IMR-90 (cell line): ENCODE data around the gene SLC22A2. TPM values are rescaled to one million over a fixed set of nuclear protein-coding genes. Genes with fewer than 3 reads are reported as not detected.

ENCODE experiments used
- ATAC-seq: fragments of 200-7000 bp; cut with Tn5 transposase; 2 replicates; pipeline ENCODE4 v1.9.1; 2020; ENCODE audit warnings: low read depth, mild to moderate bottlenecking, moderate library complexity
- BruUV-seq: library from RNA; stranded (reverse); fragments of 400-500 nt; replicated peaks from 2 replicates; lab custom pipeline; 2021; lab: Mats Ljungman, UMichigan
- CTCF ChIA-PET: fragments of 300-600 bp; formaldehyde crosslinking; extraction: SDS; loops from one replicate; lab custom pipeline; 2021; ENCODE audit warnings: antibody characterized with exemption; lab: Yijun Ruan, JAX
- POLR2A ChIA-PET: fragments of 300-600 bp; sonication (Branson Sonifier 250); formaldehyde crosslinking; loops from one replicate; lab custom pipeline; 2022; ENCODE audit warnings: antibody characterized with exemption; ENCODE audit not compliant: unreplicated experiment; lab: Charles Lee
- DNase-seq: peaks from one replicate; pipeline ENCODE4 v3.0.0; 2013
- H2AFZ ChIP-seq: replicated peaks from 2 replicates; pipeline ENCODE3; 2013; ENCODE audit warnings: low read length, mild to moderate bottlenecking; ENCODE audit not compliant: poor library complexity
- H2AK5ac ChIP-seq: 2 replicates; pipeline ENCODE4 v1.6.1; 2013; ENCODE audit warnings: low read depth, low read length, inconsistent platforms
- H2AK9ac ChIP-seq: replicated peaks from 2 replicates; pipeline ENCODE3; 2013; ENCODE audit warnings: mild to moderate bottlenecking, low read depth, low read length, moderate library complexity; ENCODE audit not compliant: poor library complexity
- H2BK120ac ChIP-seq: 2 replicates; pipeline ENCODE4 v1.6.1; 2013; ENCODE audit warnings: low read depth, low read length, inconsistent platforms
- H2BK15ac ChIP-seq: 3 replicates; pipeline ENCODE4 v1.6.1; 2013; ENCODE audit warnings: low read depth, low read length, inconsistent platforms
- H2BK20ac ChIP-seq: 2 replicates; pipeline ENCODE4 v1.6.1; 2013; ENCODE audit warnings: low read depth, mild to moderate bottlenecking, inconsistent platforms, low read length, moderate library complexity
- H2BK5ac ChIP-seq: 2 replicates; pipeline ENCODE4 v1.6.1; 2013; ENCODE audit warnings: mild to moderate bottlenecking, low read depth, low read length, inconsistent platforms; ENCODE audit not compliant: poor library complexity, severe bottlenecking
- H3K14ac ChIP-seq: replicated peaks from 2 replicates; pipeline ENCODE4 v1.6.1; 2013; ENCODE audit warnings: low read depth, low read length, inconsistent platforms
- H3K18ac ChIP-seq: 2 replicates; pipeline ENCODE4 v1.6.1; 2013; ENCODE audit warnings: low read depth, low read length, control low read depth
- H3K23ac ChIP-seq: 2 replicates; pipeline ENCODE4 v1.6.1; 2013; ENCODE audit warnings: low read depth, low read length, inconsistent platforms
- H3K27ac ChIP-seq: 2 replicates; pipeline ENCODE4 v1.5.1; 2013; ENCODE audit warnings: mild to moderate bottlenecking, control low read depth, low read length; ENCODE audit not compliant: insufficient read depth
- H3K27me3 ChIP-seq: 2 replicates; pipeline ENCODE4 v1.6.1; 2013; ENCODE audit warnings: low read length; ENCODE audit not compliant: control insufficient read depth, insufficient read depth
- H3K36me3 ChIP-seq: 2 replicates; pipeline ENCODE4 v1.6.1; 2013; ENCODE audit warnings: low read length, mixed read lengths; ENCODE audit not compliant: control insufficient read depth, insufficient read depth
- H3K4ac ChIP-seq: 2 replicates; pipeline ENCODE4 v1.6.1; 2013; ENCODE audit warnings: low read depth, low read length, inconsistent platforms
- H3K4me1 ChIP-seq: 2 replicates; pipeline ENCODE4 v1.6.1; 2013; ENCODE audit warnings: low read length, mixed read lengths; ENCODE audit not compliant: control insufficient read depth, insufficient read depth
- H3K4me2 ChIP-seq: 2 replicates; pipeline ENCODE4 v1.6.1; 2013; ENCODE audit warnings: low read depth, mild to moderate bottlenecking, control low read depth, low read length, moderate library complexity
- H3K4me3 ChIP-seq: 2 replicates; pipeline ENCODE4 v1.5.1; 2013; ENCODE audit warnings: low read depth, mild to moderate bottlenecking, control low read depth, low read length, moderate library complexity; ENCODE audit not compliant: insufficient read depth
- H3K56ac ChIP-seq: 2 replicates; pipeline ENCODE4 v1.6.1; 2013; ENCODE audit warnings: low read length, inconsistent platforms; ENCODE audit not compliant: insufficient read depth; ENCODE audit errors: extremely low read depth
- H3K79me1 ChIP-seq, 2 experiments: 2 replicates each; pipeline ENCODE4 v1.6.1; 2013; ENCODE audit warnings: low read length in 2 of 2, inconsistent platforms in 1 of 2, low read depth in 1 of 2
- H3K9ac ChIP-seq: 2 replicates; pipeline ENCODE4 v1.6.1; 2013; ENCODE audit warnings: low read depth, low read length, control low read depth
- H3K9me1 ChIP-seq: 2 replicates; pipeline ENCODE4 v1.6.1; 2013; ENCODE audit warnings: low read length, inconsistent platforms; ENCODE audit not compliant: insufficient read depth
- H3K9me3 ChIP-seq: 2 replicates; pipeline ENCODE4 v1.6.1; 2013; ENCODE audit warnings: low read length; ENCODE audit not compliant: control insufficient read depth, insufficient read depth
- H4K20me1 ChIP-seq: 2 replicates; pipeline ENCODE4 v1.6.1; 2013; ENCODE audit warnings: low read length, inconsistent platforms; ENCODE audit not compliant: insufficient read depth
- H4K5ac ChIP-seq: 2 replicates; pipeline ENCODE4 v1.6.1; 2013; ENCODE audit warnings: mild to moderate bottlenecking, low read depth, low read length, control low read depth
- H4K8ac ChIP-seq, 2 experiments: 2 replicates each; pipeline ENCODE4 v1.6.1; 2013; ENCODE audit warnings: low read depth in 2 of 2, low read length in 2 of 2, control low read depth in 1 of 2, inconsistent platforms in 1 of 2
- H4K91ac ChIP-seq: 2 replicates; pipeline ENCODE4 v1.6.1; 2013; ENCODE audit warnings: low read depth, low read length, inconsistent platforms; ENCODE audit not compliant: insufficient read depth
- BHLHE40 ChIP-seq: fragments of 150-350 bp; IDR thresholded peaks from 2 replicates; pipeline ENCODE4 v1.6.1; 2016; ENCODE audit warnings: mild to moderate bottlenecking, low read depth, low read length
- CEBPB ChIP-seq: IDR thresholded peaks from 2 replicates; pipeline ENCODE4 v1.6.1; 2012; ENCODE audit warnings: low read depth, low read length, improper control_type of control experiment
- CHD1 ChIP-seq: IDR thresholded peaks from 2 replicates; pipeline ENCODE4 v1.6.1; 2012; ENCODE audit warnings: low read depth, low read length, improper control_type of control experiment
- CTCF ChIP-seq: conservative IDR thresholded peaks from 2 replicates; pipeline ENCODE4 v1.5.1; 2012; ENCODE audit warnings: mild to moderate bottlenecking, low read depth, low read length, improper control_type of control experiment
- ELK1 ChIP-seq: fragments of 150-350 bp; IDR thresholded peaks from 2 replicates; pipeline ENCODE4 v1.6.1; 2016; ENCODE audit warnings: low read depth, mild to moderate bottlenecking, low read length, moderate library complexity, borderline replicate concordance
- FOS ChIP-seq: fragments of 150-350 bp; IDR thresholded peaks from 2 replicates; pipeline ENCODE4 v1.6.1; 2016; ENCODE audit warnings: low read depth, low read length
- MAFK ChIP-seq: IDR thresholded peaks from 2 replicates; pipeline ENCODE4 v1.6.1; 2012; ENCODE audit warnings: low read depth, low read length, improper control_type of control experiment
- MAZ ChIP-seq: IDR thresholded peaks from 2 replicates; pipeline ENCODE4 v1.6.1; 2012; ENCODE audit warnings: low read depth, mild to moderate bottlenecking, low read length, improper control_type of control experiment, moderate library complexity, borderline replicate concordance
- MXI1 ChIP-seq: IDR thresholded peaks from 2 replicates; pipeline ENCODE4 v1.6.1; 2012; ENCODE audit warnings: low read depth, mild to moderate bottlenecking, low read length, moderate library complexity, borderline replicate concordance
- NFE2L2 ChIP-seq: fragments of 150-350 bp; IDR thresholded peaks from 2 replicates; pipeline ENCODE4 v1.6.1; 2016; ENCODE audit warnings: low read depth, mild to moderate bottlenecking, low read length
- POLR2A ChIP-seq: IDR thresholded peaks from 2 replicates; pipeline ENCODE4 v1.6.1; 2012; ENCODE audit warnings: mild to moderate bottlenecking, low read depth, low read length
- RAD21 ChIP-seq: IDR thresholded peaks from 2 replicates; pipeline ENCODE4 v1.6.1; 2012; ENCODE audit warnings: low read length, improper control_type of control experiment
- RCOR1 ChIP-seq: IDR thresholded peaks from 2 replicates; pipeline ENCODE4 v1.6.1; 2012; ENCODE audit warnings: mild to moderate bottlenecking, low read length, improper control_type of control experiment; ENCODE audit not compliant: insufficient replicate concordance
- RFX5 ChIP-seq: IDR thresholded peaks from 2 replicates; pipeline ENCODE4 v1.8.0; 2012; ENCODE audit warnings: low read depth, mild to moderate bottlenecking, low read length, moderate library complexity
- SMC3 ChIP-seq: fragments of 150-350 bp; IDR thresholded peaks from 2 replicates; pipeline ENCODE4 v1.6.1; 2016; ENCODE audit warnings: low read depth, mild to moderate bottlenecking, antibody characterized with exemption, low read length, moderate library complexity
- USF2 ChIP-seq: fragments of 150-350 bp; IDR thresholded peaks from 2 replicates; pipeline ENCODE4 v1.6.1; 2017; ENCODE audit warnings: mild to moderate bottlenecking, antibody characterized with exemption, low read length, low read depth
- WGBS, 2 experiments: methylation state at CpG; one replicate each; pipeline versions ENCODE4 v1.1.5 to v1.1.7; 2013; ENCODE audit warnings: missing lambda C conversion rate in 2 of 2; ENCODE audit not compliant: insufficient read length in 1 of 2; ENCODE audit errors: extremely low coverage in 2 of 2; 5-methylcytosine and 5-hydroxymethylcytosine counted together
- dilution Hi-C: fragments of 300-500 bp; cut with HindIII; formaldehyde crosslinking; loops from one replicate; pipeline ENCODE4 v1.14.3; 2018; ENCODE audit warnings: low sequenced_read_pairs; ENCODE audit not compliant: unreplicated experiment
- in situ Hi-C: fragments of 300-500 bp; cut with MboI; formaldehyde crosslinking; loops from 3 replicates; pipeline ENCODE4 v1.14.3; 2019; ENCODE audit warnings: low sequenced_read_pairs, inconsistent platforms, mixed read lengths
- intact Hi-C: fragments of 100-400 bp; cut with micrococcal nuclease; formaldehyde crosslinking; loops from 2 replicates; pipeline ENCODE4 v1.10.0; 2022
- polyA plus RNA-seq, 3 experiments: library from polyadenylated mRNA; depleted of rRNA; stranded (reverse); fragments of >200 nt; gene quantifications; 2 replicates each; pipeline ENCODE4 v1.2.3, GENCODE V29; 2012; ENCODE audit warnings: low replicate concordance in 1 of 3
- total RNA-seq: library from RNA; depleted of rRNA; stranded (reverse); fragments of >200 nt; gene quantifications from 2 replicates; pipeline ENCODE4 v1.2.3, GENCODE V29; 2012

The SLC22A2 gene
- total and polyA plus RNA-seq, 2 of the 4 experiments (the other 2 are of a cell fraction), result not detected

- H4K20me1 ChIP-seq, result no peaks in the 10 kb centered on the region
- H3K56ac ChIP-seq, result no peak overlapping the region
- H2BK20ac ChIP-seq, result no peak overlapping the region
- no peak overlapping the region for H2AK5ac ChIP-seq
- ChIA-PET POLR2A (no interaction called here), CTCF (no interaction called here)
- H3K79me1 ChIP-seq, result no peaks in the 10 kb centered on the region
- H3K4me2 ChIP-seq, result no peak overlapping the region
- no peak overlapping the region for H3K4ac ChIP-seq
- no peak overlapping the region for H3K9ac ChIP-seq
- H3K27ac ChIP-seq, result no peak overlapping the region
- H2BK15ac ChIP-seq, result no peak overlapping the region
- dilution Hi-C loops (no loop called here), intact Hi-C loops (no loop called here), in situ Hi-C loops (no loop called here)
- H3K4me3 ChIP-seq, result no peak overlapping the region
- no peaks in the 10 kb centered on the region for H3K4me1 ChIP-seq
- H3K18ac ChIP-seq, result no peak overlapping the region
- no peak overlapping the region for H2AFZ ChIP-seq
- H4K5ac ChIP-seq, result no peak overlapping the region
- H3K36me3 ChIP-seq, result no peaks in the 10 kb centered on the region
- H3K9me3 ChIP-seq, result peaks cover 9% of the 10 kb centered on the region
- H4K91ac ChIP-seq, result no peak overlapping the region
- H4K8ac ChIP-seq, result no peak overlapping the region
- DNase-seq, result no peak
- WGBS, 2 experiments, result no CpG with 5 or more reads among the region's 2 CpGs
- no TSS peak for BruUV-seq
- no peak for ATAC-seq
- H3K27me3 ChIP-seq, result no peaks in the 10 kb centered on the region
- TF ChIP-seq NFE2L2 (no peak), CHD1 (no peak), MAFK (no peak), CEBPB (no peak), USF2 (no peak), RAD21 (no peak), FOS (no peak), ELK1 (no peak), POLR2A (no peak), SMC3 (no peak), RCOR1 (no peak), MAZ (no peak), BHLHE40 (no peak), RFX5 (no peak), CTCF (no peak), MXI1 (no peak)
- no peaks in the 10 kb centered on the region for H3K9me1 ChIP-seq
- no peak overlapping the region for H3K14ac ChIP-seq
- H2BK120ac ChIP-seq, result no peak overlapping the region
- H2BK5ac ChIP-seq, result no peak overlapping the region
- H3K23ac ChIP-seq, result no peak overlapping the region
- H2AK9ac ChIP-seq, result no peak overlapping the region
Observed at GRCh38 chr6:160303806-160304205, 45.2 kb upstream of the SLC22A2 start.
